ENCODE measurements around the gene MFSD1. TPM values are rescaled to one million over a fixed set of nuclear protein-coding genes. Genes with fewer than 3 reads are reported as not detected.

MFSD1 gene
- total RNA-seq, 6 donors from 2014 or later = 51.5 to 127 (median 106) TPM

DNA sequence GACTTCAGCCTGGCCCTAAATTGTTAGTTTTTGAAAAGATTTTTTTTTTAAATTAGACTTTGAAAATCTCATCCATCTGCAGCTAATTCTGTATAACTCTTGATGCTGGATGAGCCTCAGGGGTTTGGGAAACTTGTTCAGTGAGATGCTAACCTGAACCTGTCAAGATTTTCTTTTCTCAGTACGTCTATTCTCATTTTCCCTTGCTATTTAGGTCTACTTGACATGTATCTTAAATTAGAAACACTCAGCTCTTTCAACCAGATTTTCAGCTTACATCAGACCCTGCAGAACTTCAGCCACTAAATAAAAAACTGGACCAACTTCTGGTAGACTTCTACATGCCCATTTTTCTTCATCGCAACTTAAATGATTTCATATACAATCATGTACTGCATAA is 61.4 kb downstream of the MFSD1 start:
- no peaks in the 10 kb centered on the region for H3K36me3 ChIP-seq
- DNase-seq = no peak
- no peaks in the 10 kb centered on the region for H3K9me3 ChIP-seq
- H3K4me1 ChIP-seq = no peaks in the 10 kb centered on the region
- no peak for ATAC-seq (ENCODE audit: low FRiP score in 2 of 2)
- no peak overlapping the region for H3K27ac ChIP-seq
- no peaks in the 10 kb centered on the region for H3K27me3 ChIP-seq
- 85% methylated on average over 2 of the region's 2 CpGs for WGBS, 2 donors
- H3K4me3 ChIP-seq = no peak overlapping the region
- TF ChIP-seq EP300 (IDR thresholded peaks at IDR 0.05) = no peak
- TF ChIP-seq, protein P1, sequence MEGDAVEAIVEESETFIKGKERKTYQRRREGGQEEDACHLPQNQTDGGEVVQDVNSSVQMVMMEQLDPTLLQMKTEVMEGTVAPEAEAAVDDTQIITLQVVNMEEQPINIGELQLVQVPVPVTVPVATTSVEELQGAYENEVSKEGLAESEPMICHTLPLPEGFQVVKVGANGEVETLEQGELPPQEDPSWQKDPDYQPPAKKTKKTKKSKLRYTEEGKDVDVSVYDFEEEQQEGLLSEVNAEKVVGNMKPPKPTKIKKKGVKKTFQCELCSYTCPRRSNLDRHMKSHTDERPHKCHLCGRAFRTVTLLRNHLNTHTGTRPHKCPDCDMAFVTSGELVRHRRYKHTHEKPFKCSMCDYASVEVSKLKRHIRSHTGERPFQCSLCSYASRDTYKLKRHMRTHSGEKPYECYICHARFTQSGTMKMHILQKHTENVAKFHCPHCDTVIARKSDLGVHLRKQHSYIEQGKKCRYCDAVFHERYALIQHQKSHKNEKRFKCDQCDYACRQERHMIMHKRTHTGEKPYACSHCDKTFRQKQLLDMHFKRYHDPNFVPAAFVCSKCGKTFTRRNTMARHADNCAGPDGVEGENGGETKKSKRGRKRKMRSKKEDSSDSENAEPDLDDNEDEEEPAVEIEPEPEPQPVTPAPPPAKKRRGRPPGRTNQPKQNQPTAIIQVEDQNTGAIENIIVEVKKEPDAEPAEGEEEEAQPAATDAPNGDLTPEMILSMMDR (IDR thresholded peaks at IDR 0.05) = no peak
- TF ChIP-seq POLR2A (IDR thresholded peaks at IDR 0.05) = no peak

DNA sequence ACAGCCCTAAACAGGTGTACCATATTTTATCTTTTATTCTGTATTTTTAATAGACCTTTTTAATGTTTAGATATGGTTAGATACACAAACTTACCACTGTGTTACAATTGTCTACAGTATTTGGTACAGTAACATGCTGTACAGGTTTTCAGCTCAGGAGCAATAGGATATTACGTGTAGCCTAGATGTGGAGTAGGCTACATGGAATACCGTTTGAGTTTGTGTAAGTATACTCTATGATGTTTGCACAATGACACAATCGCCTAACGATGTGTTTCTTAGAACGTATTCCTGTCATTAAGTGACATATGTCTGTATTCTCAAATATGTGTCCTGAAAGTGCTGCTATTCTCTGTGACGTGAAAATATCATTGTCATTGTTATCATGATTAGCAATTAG is 62.6 kb downstream of the MFSD1 start:
- no peak for TF ChIP-seq EP300 (IDR thresholded peaks at IDR 0.05)
- no peak for TF ChIP-seq POLR2AphosphoS5 (IDR thresholded peaks at IDR 0.05)
- TF ChIP-seq, protein P1 (IDR thresholded peaks at IDR 0.05) = no peak
- TF ChIP-seq POLR2A (IDR thresholded peaks at IDR 0.05) = no peak
- DNase-seq (no peak), ATAC-seq (ENCODE audit: low FRiP score in 2 of 2) (no peak)
- H3K36me3 ChIP-seq = no peaks in the 10 kb centered on the region
- 64 to 79% methylated on average over 6 of the region's 6 CpGs for WGBS, 2 donors
- H3K9me3 ChIP-seq = no peaks in the 10 kb centered on the region
- H3K4me3 ChIP-seq = no peak overlapping the region
- H3K27ac ChIP-seq = no peak overlapping the region
- no peaks in the 10 kb centered on the region for H3K4me1 ChIP-seq
- no peaks in the 10 kb centered on the region for H3K27me3 ChIP-seq

DNA sequence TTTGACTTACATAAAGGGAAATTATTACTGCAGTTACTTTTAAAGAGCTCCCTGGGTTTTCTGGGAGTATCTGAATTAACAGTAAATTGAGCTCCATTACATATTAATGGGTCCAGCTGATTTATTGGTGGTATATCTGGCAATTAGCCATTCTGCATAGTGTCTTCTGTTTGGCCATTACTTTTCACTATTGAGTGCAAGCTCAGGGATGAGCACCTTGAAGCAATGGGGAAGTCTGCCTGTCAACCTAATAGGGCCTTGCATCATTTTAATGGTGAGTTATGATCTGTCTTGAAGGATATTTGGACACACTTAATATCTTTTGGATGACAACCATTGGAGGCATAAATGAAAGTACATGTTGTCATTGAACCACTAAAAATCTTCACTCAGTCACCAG is 73.8 kb downstream of the MFSD1 start:
- Histone ChIP-seq H3K27ac (no peak overlapping the region), H3K9me3 (no peaks in the 10 kb centered on the region), H3K36me3 (no peaks in the 10 kb centered on the region), H3K4me1 (no peaks in the 10 kb centered on the region), H3K4me3 (no peak overlapping the region), H3K27me3 (no peaks in the 10 kb centered on the region)
- TF ChIP-seq EP300 (IDR thresholded peaks at IDR 0.05) (no peak), POLR2AphosphoS5 (IDR thresholded peaks at IDR 0.05) (no peak), POLR2A (IDR thresholded peaks at IDR 0.05) (no peak)
- TF ChIP-seq, protein P1 (IDR thresholded peaks at IDR 0.05) = no peak
- DNase-seq (no peak), ATAC-seq (ENCODE audit: low FRiP score in 2 of 2) (no peak)

Other genes starting within 250 kb of the MFSD1 start
- 10 to 100 TPM in 3 of 6 donors, 1 to 10 TPM in 3; 2.1 to 24.0 (median 9.7) TPM for gene MLF1, start 230.9 kb upstream of the MFSD1 start, total RNA-seq
- 10 to 100 TPM; 15.3 to 50.0 (median 39.2) TPM for gene GFM1, start 157.5 kb upstream of the MFSD1 start, total RNA-seq
- gene LXN, start 129.4 kb upstream of the MFSD1 start, total RNA-seq = 10 to 100 TPM; 10.4 to 26.6 (median 19.8) TPM
- 10 to 100 TPM in 5 of 6 donors, 1 to 10 TPM in 1; 7.0 to 44.6 (median 27.7) TPM for gene RARRES1, start 69.6 kb upstream of the MFSD1 start, total RNA-seq

Measured in upper lobe of left lung (tissue), 6 donors.